NB4 (cell line): ENCODE data around the gene SCARB1.
"Not testable (repeated sequence)": the region's sequence is repeated elsewhere in the genome, so short reads cannot be mapped to it uniquely, and the experiment has no call there.

Source experiments
- DNase-seq: peaks from one replicate; pipeline ENCODE4 v3.0.0; 2010; ENCODE audit warnings: low read depth
- H3K4me3 ChIP-seq: one replicate; pipeline ENCODE4 v1.5.1; 2011; ENCODE audit warnings: mild to moderate bottlenecking, low read depth, low read length, moderate library complexity
- MAX ChIP-seq: IDR thresholded peaks from 2 replicates; pipeline ENCODE4 v1.6.1; 2011; ENCODE audit warnings: low read depth, low read length
- MYC ChIP-seq: IDR thresholded peaks from 2 replicates; pipeline ENCODE4 v1.6.1; 2011; ENCODE audit warnings: low read depth, low read length
- POLR2A ChIP-seq: IDR thresholded peaks from 2 replicates; pipeline ENCODE4 v1.6.1; 2011; ENCODE audit warnings: mild to moderate bottlenecking; ENCODE audit not compliant: insufficient read length; ENCODE audit errors: extremely low read depth
- TF ChIP-seq, protein P1 (sequence below): IDR thresholded peaks from one replicate; pipeline ENCODE4 v1.5.1; 2012; ENCODE audit warnings: low read depth, low read length

Gene SCARB1

GRCh38 chr12:124883263-124884130 lies 19.8 kb upstream of the SCARB1 start:
- no peak overlapping the region for H3K4me3 ChIP-seq
- peak; percentile 34 for DNase-seq
- TF ChIP-seq MYC (no peak), MAX (no peak), POLR2A (no peak)
- TF ChIP-seq, protein P1, sequence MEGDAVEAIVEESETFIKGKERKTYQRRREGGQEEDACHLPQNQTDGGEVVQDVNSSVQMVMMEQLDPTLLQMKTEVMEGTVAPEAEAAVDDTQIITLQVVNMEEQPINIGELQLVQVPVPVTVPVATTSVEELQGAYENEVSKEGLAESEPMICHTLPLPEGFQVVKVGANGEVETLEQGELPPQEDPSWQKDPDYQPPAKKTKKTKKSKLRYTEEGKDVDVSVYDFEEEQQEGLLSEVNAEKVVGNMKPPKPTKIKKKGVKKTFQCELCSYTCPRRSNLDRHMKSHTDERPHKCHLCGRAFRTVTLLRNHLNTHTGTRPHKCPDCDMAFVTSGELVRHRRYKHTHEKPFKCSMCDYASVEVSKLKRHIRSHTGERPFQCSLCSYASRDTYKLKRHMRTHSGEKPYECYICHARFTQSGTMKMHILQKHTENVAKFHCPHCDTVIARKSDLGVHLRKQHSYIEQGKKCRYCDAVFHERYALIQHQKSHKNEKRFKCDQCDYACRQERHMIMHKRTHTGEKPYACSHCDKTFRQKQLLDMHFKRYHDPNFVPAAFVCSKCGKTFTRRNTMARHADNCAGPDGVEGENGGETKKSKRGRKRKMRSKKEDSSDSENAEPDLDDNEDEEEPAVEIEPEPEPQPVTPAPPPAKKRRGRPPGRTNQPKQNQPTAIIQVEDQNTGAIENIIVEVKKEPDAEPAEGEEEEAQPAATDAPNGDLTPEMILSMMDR: no peak

DNA sequence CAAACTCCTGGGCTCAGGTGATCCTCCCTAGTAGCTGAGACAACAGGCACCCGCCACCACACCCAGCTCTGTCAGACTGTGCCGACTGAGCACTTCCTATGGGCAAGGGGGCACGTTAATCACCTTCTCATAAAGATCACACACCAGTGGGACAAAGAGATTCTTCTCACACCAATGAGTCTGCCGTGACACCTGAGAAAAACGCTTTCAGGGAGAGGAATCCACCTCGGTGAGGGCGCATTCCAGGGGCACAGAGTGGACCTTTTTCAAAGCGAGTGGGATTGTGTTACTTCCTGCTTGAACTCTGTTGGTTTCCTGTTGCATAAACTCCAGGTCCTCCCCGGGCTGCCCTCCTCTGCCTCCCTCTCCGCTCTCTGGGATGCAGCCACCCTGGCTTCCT lies 17.5 kb upstream of the SCARB1 start:
- peak overlapping the region; percentile 51 for H3K4me3 ChIP-seq
- peak; percentile 72 for DNase-seq
- TF ChIP-seq POLR2A (peak; percentile 19), MYC (no peak)

GRCh38 chr12:124880335-124880734 lies 16.7 kb upstream of the SCARB1 start:
- not testable (repeated sequence) for H3K4me3 ChIP-seq
- DNase-seq: peak; percentile 51

DNA sequence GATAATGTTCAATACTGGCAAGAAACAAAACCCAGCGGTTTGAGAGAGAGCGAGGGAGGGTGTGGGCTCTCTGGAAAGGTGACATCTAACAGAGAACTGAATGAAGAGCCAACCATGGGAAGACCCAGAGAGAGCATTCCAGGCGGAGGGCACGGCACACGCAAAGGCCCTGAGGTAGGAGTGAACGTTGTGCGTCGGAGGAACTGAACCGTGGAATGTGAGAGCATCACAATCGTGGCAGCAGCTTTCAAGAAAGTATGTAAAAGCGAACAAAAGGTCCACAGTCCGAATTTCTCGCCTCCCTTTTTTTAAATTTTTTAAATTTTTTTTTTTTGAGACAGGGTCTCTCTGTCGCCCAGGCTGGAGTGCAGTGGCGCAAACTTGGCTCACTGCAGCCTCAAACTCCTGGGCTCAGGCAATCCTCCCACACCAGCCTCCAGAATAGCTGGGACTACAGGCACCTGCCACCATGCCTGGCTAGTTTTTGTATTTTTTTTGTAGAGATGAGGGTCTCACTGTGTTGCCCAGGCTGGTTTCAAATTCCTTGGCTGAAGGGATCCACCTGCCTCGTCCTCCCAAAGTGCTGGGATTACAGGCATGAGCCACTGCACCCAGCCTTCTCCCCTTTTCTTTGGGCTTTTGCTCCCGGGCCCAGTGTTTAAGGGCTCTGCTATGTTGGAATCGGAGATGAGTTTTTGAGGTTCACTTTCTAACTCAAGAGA lies 15.3 kb upstream of the SCARB1 start:
- DNase-seq: no peak
- TF ChIP-seq MAX: no peak
- TF ChIP-seq, protein P1: no peak
- TF ChIP-seq MYC: no peak
- no peak for TF ChIP-seq POLR2A
- no peak overlapping the region for H3K4me3 ChIP-seq

GRCh38 chr12:124877423-124877822 lies 13.8 kb upstream of the SCARB1 start:
- no peak overlapping the region for H3K4me3 ChIP-seq
- DNase-seq: no peak
- TF ChIP-seq MAX: no peak
- no peak for TF ChIP-seq MYC
- no peak for TF ChIP-seq POLR2A
- TF ChIP-seq, protein P1: no peak

GRCh38 chr12:124876171-124876570 lies 12.5 kb upstream of the SCARB1 start:
- DNase-seq: no peak
- H3K4me3 ChIP-seq: no peak overlapping the region
- TF ChIP-seq, protein P1: no peak
- no peak for TF ChIP-seq MAX
- TF ChIP-seq MYC: no peak

- DNase-seq: no peak
- H3K4me3 ChIP-seq: no peak overlapping the region
- TF ChIP-seq MYC (no peak), MAX (no peak), POLR2A (no peak)
- TF ChIP-seq, protein P1: no peak
Observed at GRCh38 chr12:124875803-124876132, 12.1 kb upstream of the SCARB1 start.
